ENCODE measurements around the gene FMO3. TPM values are rescaled to one million over a fixed set of nuclear protein-coding genes. Genes with fewer than 3 reads are reported as not detected.

The FMO3 gene
- total RNA-seq, 1 experiment from 2014 or later, result 0.12 TPM

- H3K9ac ChIP-seq (ENCODE audit: low read length), result no peak overlapping the region
- ChIA-PET POLR2A (no interaction called here), RAD21 (ENCODE audit: low non-redundant PET in 1 of 2, low total read pairs in 2 of 2, uncharacterized antibody in 2 of 2, unreplicated experiment in 2 of 2) (no interaction called here), CTCF (interaction anchor here (1.2 kb wide), 1 partner anchor 200 kb away, joined by 3 read pairs; no protein-coding TSS in a partner anchor)
- no TSS peak for BruUV-seq (replicated peaks)
- no peak overlapping the region for H3K4me2 ChIP-seq (ENCODE audit: low read length)
- H3K4me3 ChIP-seq (replicated peaks in 1 of 2; ENCODE audit: low read depth in 1 of 2, low read length in 2 of 2), result no peak overlapping the region
- no peaks in the 10 kb centered on the region for H3K36me3 ChIP-seq (ENCODE audit: control insufficient read depth in 1 of 2, insufficient read depth in 2 of 2, low read length in 2 of 2)
- ATAC-seq (no peak), DNase-seq (ENCODE audit: low read depth, low spot score) (no peak)
- H3K9me3 ChIP-seq (ENCODE audit: control insufficient read depth in 1 of 2, insufficient read depth in 1 of 2, low read depth in 1 of 2, low read length in 2 of 2), result no peaks in the 10 kb centered on the region
- H3K27ac ChIP-seq (ENCODE audit: low read depth, low read length), result no peak overlapping the region
- TF ChIP-seq REST (IDR thresholded peaks at IDR 0.05; ENCODE audit: low read depth) (no peak), CTCF (IDR thresholded peaks at IDR 0.05 in 2 of 3, conservative IDR thresholded peaks at IDR 0.05 in 1 of 3; ENCODE audit: borderline replicate concordance in 1 of 3, insufficient read depth in 1 of 3, low read depth in 2 of 3, low read length in 2 of 3) (no peak), SP1 (IDR thresholded peaks at IDR 0.05; ENCODE audit: low read depth) (no peak), ZBTB33 (IDR thresholded peaks at IDR 0.05; ENCODE audit: extremely low read depth, insufficient replicate concordance, low read length) (no peak), EGR1 (IDR thresholded peaks at IDR 0.05; ENCODE audit: low read depth) (no peak), CEBPB (IDR thresholded peaks at IDR 0.05; ENCODE audit: low read depth) (no peak), ZNF274 (IDR thresholded peaks at IDR 0.05; ENCODE audit: low read depth, low read length) (no peak), MAX (IDR thresholded peaks at IDR 0.05) (no peak), POLR2A (IDR thresholded peaks at IDR 0.05; ENCODE audit: borderline replicate concordance, extremely low read depth, insufficient read depth, insufficient read length) (no peak), YY1 (IDR thresholded peaks at IDR 0.05; ENCODE audit: extremely low read depth, insufficient replicate concordance, low read depth, low read length) (no peak), SRF (IDR thresholded peaks at IDR 0.05; ENCODE audit: low read depth) (no peak), TCF7L2 (IDR thresholded peaks at IDR 0.05; ENCODE audit: borderline replicate concordance, extremely low read depth, insufficient read depth, insufficient read length) (no peak), EZH2 (IDR thresholded peaks at IDR 0.05) (no peak), RAD21 (IDR thresholded peaks at IDR 0.05; ENCODE audit: low read depth) (no peak), POLR2AphosphoS5 (IDR thresholded peaks at IDR 0.05; ENCODE audit: low read depth, low read length) (no peak)
- H3K9me2 ChIP-seq (ENCODE audit: insufficient read depth), result no peaks in the 10 kb centered on the region
- H2AFZ ChIP-seq (ENCODE audit: low read depth, low read length, poor library complexity, severe bottlenecking), result no peak overlapping the region
- H3K27me3 ChIP-seq (ENCODE audit: insufficient read depth, low read length), result no peaks in the 10 kb centered on the region
- no peaks in the 10 kb centered on the region for H3K4me1 ChIP-seq (ENCODE audit: control insufficient read depth in 1 of 2, insufficient read depth in 2 of 2, low read length in 2 of 2)
- H3K79me2 ChIP-seq (ENCODE audit: insufficient read depth, low read length), result no peaks in the 10 kb centered on the region
- intact Hi-C loops (cut with micrococcal nuclease), result no loop called here
- H4K20me1 ChIP-seq (ENCODE audit: insufficient read depth), result no peaks in the 10 kb centered on the region
Measured at GRCh38 chr1:171166361-171166760, 75.7 kb downstream of the FMO3 start.

Data from HCT116 (cell line).